ENCODE measurements around the gene BRME1. TPM values are rescaled to one million over a fixed set of nuclear protein-coding genes. Genes with fewer than 3 reads are reported as not detected.

Gene BRME1
- total RNA-seq, 4 donors from 2014 or later: 7.4 to 73.1 (median 41.2) TPM

GRCh38 chr19:13917888-13918406 lies 12.0 kb upstream of the BRME1 start:
- DNase-seq: no peak
- H3K27me3 ChIP-seq: no peaks in the 10 kb centered on the region
- no peaks in the 10 kb centered on the region for H3K4me1 ChIP-seq
- H3K9me3 ChIP-seq: peaks cover 0 to 5% (median 0%) of the 10 kb centered on the region in 4 donors
- no peak overlapping the region for H3K4me3 ChIP-seq
- H3K27ac ChIP-seq: no peak overlapping the region
- TF ChIP-seq CTCF (IDR thresholded peaks at IDR 0.05) (no peak), POLR2A (IDR thresholded peaks at IDR 0.05) (no peak)
- H3K36me3 ChIP-seq: peaks cover 0 to 90% (median 3%) of the 10 kb centered on the region in 3 donors

GRCh38 chr19:13914777-13915176 lies 8.9 kb upstream of the BRME1 start:
- TF ChIP-seq CTCF (IDR thresholded peaks at IDR 0.05): no peak
- TF ChIP-seq POLR2A (IDR thresholded peaks at IDR 0.05): no peak
- Histone ChIP-seq H3K27ac (no peak overlapping the region), H3K9me3 (no peaks in the 10 kb centered on the region), H3K4me3 (no peak overlapping the region), H3K27me3 (no peaks in the 10 kb centered on the region), H3K4me1 (no peaks in the 10 kb centered on the region), H3K36me3 (peaks cover 0 to 79% (median 0%) of the 10 kb centered on the region in 3 donors)
- DNase-seq: no peak

DNA sequence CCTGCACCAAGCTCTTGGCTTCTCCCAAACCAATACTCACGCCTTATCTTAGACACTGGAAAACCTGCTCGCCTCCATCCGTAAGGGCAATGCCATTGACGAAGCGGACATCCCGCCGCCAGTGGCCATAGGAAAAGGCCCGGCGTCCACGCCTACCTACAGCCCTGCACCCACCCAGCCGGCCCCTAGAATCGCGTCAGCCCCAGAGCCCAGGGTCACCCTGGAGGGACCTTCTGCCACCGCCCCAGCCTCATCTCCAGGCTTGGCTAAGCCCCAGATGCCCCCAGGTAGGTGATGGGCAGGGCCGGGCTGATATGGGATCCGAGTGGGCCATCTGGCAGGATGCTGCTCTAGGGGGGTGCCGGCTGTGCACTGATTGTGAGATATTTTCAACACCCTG lies 7.4 kb upstream of the BRME1 start:
- Histone ChIP-seq H3K4me3 (no peak overlapping the region), H3K27ac (no peak overlapping the region), H3K4me1 (peaks cover 0 to under 1% (median 0%) of the 10 kb centered on the region in 4 donors), H3K27me3 (no peaks in the 10 kb centered on the region), H3K9me3 (no peaks in the 10 kb centered on the region), H3K36me3 (peaks cover 0 to 64% (median 0%) of the 10 kb centered on the region in 3 donors)
- no peak for TF ChIP-seq POLR2A (IDR thresholded peaks at IDR 0.05)
- TF ChIP-seq CTCF (IDR thresholded peaks at IDR 0.05): no peak
- no peak for DNase-seq

DNA sequence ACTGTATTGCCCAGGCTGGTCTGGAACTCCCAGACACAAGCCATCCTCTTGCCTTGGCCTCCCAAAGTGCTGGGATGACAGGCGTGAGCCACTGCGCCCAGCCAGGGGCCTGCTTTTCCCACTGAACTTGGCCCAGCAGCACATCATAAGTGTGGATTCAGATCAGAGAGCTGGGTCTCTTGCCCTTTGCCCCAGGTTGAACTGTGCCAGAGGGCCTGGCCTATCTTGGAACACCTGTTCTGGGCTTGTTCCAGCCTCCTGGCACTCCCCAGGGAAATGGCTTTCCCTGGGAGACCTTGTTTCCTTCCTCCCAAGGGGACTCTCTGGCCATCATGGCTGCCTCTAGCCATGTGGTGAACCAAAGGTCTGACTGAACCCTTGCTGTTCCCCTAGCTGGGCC lies 3.5 kb upstream of the BRME1 start:
- H3K27me3 ChIP-seq: no peaks in the 10 kb centered on the region
- DNase-seq: peak in 2 of 3 donors; percentile 81 to 83
- TF ChIP-seq CTCF (IDR thresholded peaks at IDR 0.05) (no peak), POLR2A (IDR thresholded peaks at IDR 0.05) (peak in 1 of 2 donors; percentile 43)
- no peaks in the 10 kb centered on the region for H3K9me3 ChIP-seq
- H3K36me3 ChIP-seq: peaks cover 0 to 35% (median 0%) of the 10 kb centered on the region in 3 donors
- peak overlapping the region in 3 of 4 donors; percentile 13 to 76 (median 52) for H3K27ac ChIP-seq
- H3K4me3 ChIP-seq: no peak overlapping the region
- peaks cover 0 to 22% (median 0%) of the 10 kb centered on the region in 4 donors for H3K4me1 ChIP-seq

- Histone ChIP-seq H3K27ac (peak overlapping the region in 3 of 4 donors; percentile 13 to 76 (median 52)), H3K9me3 (no peaks in the 10 kb centered on the region)
Measured at GRCh38 chr19:13908674-13909073, 2.8 kb upstream of the BRME1 start.

More at GRCh38 chr19:13908674-13909073, 2.8 kb upstream of the BRME1 start:
- TF ChIP-seq CTCF (IDR thresholded peaks at IDR 0.05) (no peak), POLR2A (IDR thresholded peaks at IDR 0.05) (no peak)
- no peaks in the 10 kb centered on the region for H3K27me3 ChIP-seq
- DNase-seq: no peak
- peaks cover 0 to 28% (median 0%) of the 10 kb centered on the region in 3 donors for H3K36me3 ChIP-seq
- no peak overlapping the region for H3K4me3 ChIP-seq
- H3K4me1 ChIP-seq: peaks cover 0 to 22% (median 0%) of the 10 kb centered on the region in 4 donors

Data from Peyer's patch (tissue), 4 donors.